ENCODE measurements around the gene GALNT10. TPM values are rescaled to one million over a fixed set of nuclear protein-coding genes. Genes with fewer than 3 reads are reported as not detected.

Gene GALNT10
- total and polyA plus RNA-seq, 9 of the 15 experiments (the other 6 are each of a cell fraction or from before 2014, with no cell fraction given) = 4.6 to 37.1 (median 13.3) TPM

DNA sequence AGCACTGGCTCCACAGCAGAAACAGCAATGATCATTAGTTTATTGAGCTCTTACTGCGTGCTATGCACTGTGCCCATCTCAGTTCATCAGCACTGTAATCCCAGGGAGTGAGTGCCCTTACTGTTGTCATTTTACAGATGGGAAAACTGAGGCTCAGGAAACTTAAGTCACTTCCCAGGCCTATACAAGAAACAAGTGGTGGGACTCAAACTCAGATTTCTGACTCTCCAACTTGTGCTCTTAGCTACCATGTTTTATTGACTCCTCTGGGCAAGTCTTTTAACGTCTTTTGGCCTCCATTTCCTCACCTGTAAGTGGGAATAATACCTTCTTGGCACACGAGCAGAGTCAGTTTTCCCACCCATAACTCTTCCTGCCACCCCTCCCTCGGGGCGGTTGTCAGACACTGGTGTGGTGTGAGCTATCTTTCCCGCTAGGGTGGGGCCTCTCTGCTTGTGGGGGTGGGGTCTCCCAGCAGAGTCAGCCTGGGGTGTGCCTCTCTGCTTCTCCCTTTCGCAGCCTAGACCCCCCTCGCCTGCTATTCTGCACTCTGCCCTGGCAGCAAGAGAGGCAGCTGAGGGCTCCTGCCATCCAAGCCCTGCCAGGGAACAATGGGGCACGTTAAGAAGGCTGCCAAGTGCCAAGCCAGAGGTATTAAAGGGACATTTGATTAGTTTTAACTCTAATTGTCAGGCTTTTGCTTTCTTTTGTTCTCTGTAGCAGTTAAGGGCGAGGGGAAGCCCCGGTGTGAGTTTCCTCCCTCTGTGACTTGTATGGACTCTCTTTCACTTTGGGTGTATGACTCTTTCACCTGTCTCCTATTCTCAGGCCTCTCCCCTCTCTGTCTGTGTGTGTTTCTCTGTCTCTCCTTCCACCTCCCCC, 12.1 kb downstream of the GALNT10 start (continued):
- TF ChIP-seq, protein P1, sequence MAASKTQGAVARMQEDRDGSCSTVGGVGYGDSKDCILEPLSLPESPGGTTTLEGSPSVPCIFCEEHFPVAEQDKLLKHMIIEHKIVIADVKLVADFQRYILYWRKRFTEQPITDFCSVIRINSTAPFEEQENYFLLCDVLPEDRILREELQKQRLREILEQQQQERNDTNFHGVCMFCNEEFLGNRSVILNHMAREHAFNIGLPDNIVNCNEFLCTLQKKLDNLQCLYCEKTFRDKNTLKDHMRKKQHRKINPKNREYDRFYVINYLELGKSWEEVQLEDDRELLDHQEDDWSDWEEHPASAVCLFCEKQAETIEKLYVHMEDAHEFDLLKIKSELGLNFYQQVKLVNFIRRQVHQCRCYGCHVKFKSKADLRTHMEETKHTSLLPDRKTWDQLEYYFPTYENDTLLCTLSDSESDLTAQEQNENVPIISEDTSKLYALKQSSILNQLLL (CRISPR knock-in tag; IDR thresholded peaks at IDR 0.05; ENCODE audit: borderline replicate concordance) = no peak
- TF ChIP-seq SMARCA4 (IDR thresholded peaks at IDR 0.05) = peak; percentile 47
- no peak for TF ChIP-seq ZNF3 (CRISPR knock-in tag; IDR thresholded peaks at IDR 0.05)
- peak; percentile 16; the same call in 1 of the 2 replicates for TF ChIP-seq ETV5 (CRISPR knock-in tag; IDR thresholded peaks at IDR 0.05; ENCODE audit: low read depth)
- TF ChIP-seq PHF8 (IDR thresholded peaks at IDR 0.05; ENCODE audit: borderline replicate concordance, low read length) = peak; percentile 23; the same call in 1 of the 2 replicates
- TF ChIP-seq NFIC (IDR thresholded peaks at IDR 0.05) = peak; percentile 37; the same call in 1 of the 2 replicates
- TF ChIP-seq ZNF217 (CRISPR knock-in tag; IDR thresholded peaks at IDR 0.05) = no peak
- TF ChIP-seq FOXK2 (conservative IDR thresholded peaks at IDR 0.05 in 1 of 2, IDR thresholded peaks at IDR 0.05 in 1 of 2; ENCODE audit: low read depth in 2 of 2) = no peak
- TF ChIP-seq HDAC2 (IDR thresholded peaks at IDR 0.05) = peak; percentile 64; the same call in 1 of the 2 replicates
- TF ChIP-seq GABPA (tag; conservative IDR thresholded peaks at IDR 0.05; ENCODE audit: low read depth) = no peak
- TF ChIP-seq, protein P2, sequence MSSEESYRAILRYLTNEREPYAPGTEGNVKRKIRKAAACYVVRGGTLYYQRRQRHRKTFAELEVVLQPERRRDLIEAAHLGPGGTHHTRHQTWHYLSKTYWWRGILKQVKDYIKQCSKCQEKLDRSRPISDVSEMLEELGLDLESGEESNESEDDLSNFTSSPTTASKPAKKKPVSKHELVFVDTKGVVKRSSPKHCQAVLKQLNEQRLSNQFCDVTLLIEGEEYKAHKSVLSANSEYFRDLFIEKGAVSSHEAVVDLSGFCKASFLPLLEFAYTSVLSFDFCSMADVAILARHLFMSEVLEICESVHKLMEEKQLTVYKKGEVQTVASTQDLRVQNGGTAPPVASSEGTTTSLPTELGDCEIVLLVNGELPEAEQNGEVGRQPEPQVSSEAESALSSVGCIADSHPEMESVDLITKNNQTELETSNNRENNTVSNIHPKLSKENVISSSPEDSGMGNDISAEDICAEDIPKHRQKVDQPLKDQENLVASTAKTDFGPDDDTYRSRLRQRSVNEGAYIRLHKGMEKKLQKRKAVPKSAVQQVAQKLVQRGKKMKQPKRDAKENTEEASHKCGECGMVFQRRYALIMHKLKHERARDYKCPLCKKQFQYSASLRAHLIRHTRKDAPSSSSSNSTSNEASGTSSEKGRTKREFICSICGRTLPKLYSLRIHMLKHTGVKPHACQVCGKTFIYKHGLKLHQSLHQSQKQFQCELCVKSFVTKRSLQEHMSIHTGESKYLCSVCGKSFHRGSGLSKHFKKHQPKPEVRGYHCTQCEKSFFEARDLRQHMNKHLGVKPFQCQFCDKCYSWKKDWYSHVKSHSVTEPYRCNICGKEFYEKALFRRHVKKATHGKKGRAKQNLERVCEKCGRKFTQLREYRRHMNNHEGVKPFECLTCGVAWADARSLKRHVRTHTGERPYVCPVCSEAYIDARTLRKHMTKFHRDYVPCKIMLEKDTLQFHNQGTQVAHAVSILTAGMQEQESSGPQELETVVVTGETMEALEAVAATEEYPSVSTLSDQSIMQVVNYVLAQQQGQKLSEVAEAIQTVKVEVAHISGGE (CRISPR knock-in tag; IDR thresholded peaks at IDR 0.05) = 0 out of 6 replicates have a peak, but pooled peaks of 1 of the 3 experiments have one; percentile 18
- no peak for TF ChIP-seq BRF1 (IDR thresholded peaks at IDR 0.05; ENCODE audit: borderline replicate concordance, extremely low read depth, insufficient read length)
- peak; percentile 89 for TF ChIP-seq BCOR (IDR thresholded peaks at IDR 0.05)
- TF ChIP-seq JUND (IDR thresholded peaks at IDR 0.05; ENCODE audit: borderline replicate concordance, low read depth, low read length) = 0 out of 2 replicates have a peak, but pooled peaks have one; percentile 41
- no peak for TF ChIP-seq JUND (tag; IDR thresholded peaks at IDR 0.05; ENCODE audit: borderline replicate concordance, low read depth, low read length)
- no peak for TF ChIP-seq FOXA1 (IDR thresholded peaks at IDR 0.05; ENCODE audit: borderline replicate concordance)
- peak; percentile 89 for TF ChIP-seq RBM25 (IDR thresholded peaks at IDR 0.05; ENCODE audit: low read depth, low read length, severe bottlenecking)
- TF ChIP-seq NR2C1 (IDR thresholded peaks at IDR 0.05) = no peak
- TF ChIP-seq NR2C1 (tag; IDR thresholded peaks at IDR 0.05) = 0 out of 2 replicates have a peak, but pooled peaks have one; percentile 18
- TF ChIP-seq, protein P3, sequence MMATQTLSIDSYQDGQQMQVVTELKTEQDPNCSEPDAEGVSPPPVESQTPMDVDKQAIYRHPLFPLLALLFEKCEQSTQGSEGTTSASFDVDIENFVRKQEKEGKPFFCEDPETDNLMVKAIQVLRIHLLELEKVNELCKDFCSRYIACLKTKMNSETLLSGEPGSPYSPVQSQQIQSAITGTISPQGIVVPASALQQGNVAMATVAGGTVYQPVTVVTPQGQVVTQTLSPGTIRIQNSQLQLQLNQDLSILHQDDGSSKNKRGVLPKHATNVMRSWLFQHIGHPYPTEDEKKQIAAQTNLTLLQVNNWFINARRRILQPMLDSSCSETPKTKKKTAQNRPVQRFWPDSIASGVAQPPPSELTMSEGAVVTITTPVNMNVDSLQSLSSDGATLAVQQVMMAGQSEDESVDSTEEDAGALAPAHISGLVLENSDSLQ (IDR thresholded peaks at IDR 0.05) = peak; percentile 89
- no peak for TF ChIP-seq EGR1 (conservative IDR thresholded peaks at IDR 0.05)
- TF ChIP-seq ZBTB7A (IDR thresholded peaks at IDR 0.05; ENCODE audit: borderline replicate concordance, control insufficient read depth, low read depth, low read length) = peak; percentile 92

Measured in K562 (cell line).